HG03159 (cell line): ENCODE measurements around the gene ATP6V0C.
"Not testable (repeated sequence)": the region's sequence is repeated elsewhere in the genome, so short reads cannot be mapped to it uniquely, and the experiment has no call there.

Experiments
- ATAC-seq: cut with Tn5 transposase; IDR thresholded peaks from one replicate; pipeline ENCODE4 v1.9.1; 2021; ENCODE audit warnings: mild to moderate bottlenecking, moderate library complexity; ENCODE audit not compliant: unreplicated experiment

The ATP6V0C gene

GRCh38 chr16:2540912-2541311 is 27.2 kb downstream of the ATP6V0C start:
- ATAC-seq: not testable (repeated sequence)

GRCh38 chr16:2541409-2541808 is 27.7 kb downstream of the ATP6V0C start:
- ATAC-seq: not testable (repeated sequence)

GRCh38 chr16:2543771-2544170 is 30.0 kb downstream of the ATP6V0C start:
- not testable (repeated sequence) for ATAC-seq

- ATAC-seq: not testable (repeated sequence)
Measured at GRCh38 chr16:2550283-2550878, 36.6 kb downstream of the ATP6V0C start.

- not testable (repeated sequence) for ATAC-seq
Measured at GRCh38 chr16:2551420-2551889, 37.7 kb downstream of the ATP6V0C start.

- not testable (repeated sequence) for ATAC-seq
Measured at GRCh38 chr16:2554709-2555425, 41.1 kb downstream of the ATP6V0C start.

GRCh38 chr16:2557150-2557549 is 43.4 kb downstream of the ATP6V0C start:
- not testable (repeated sequence) for ATAC-seq

GRCh38 chr16:2560131-2560797 is 46.5 kb downstream of the ATP6V0C start:
- peak; percentile 47 for ATAC-seq

GRCh38 chr16:2560798-2561133 is 47.0 kb downstream of the ATP6V0C start:
- ATAC-seq: peak; percentile 31

GRCh38 chr16:2567506-2567905 is 53.8 kb downstream of the ATP6V0C start:
- not testable (repeated sequence) for ATAC-seq

- not testable (repeated sequence) for ATAC-seq
Measured at GRCh38 chr16:2568573-2568972, 54.8 kb downstream of the ATP6V0C start.
